SK-N-SH treated with all-trans-retinoic acid at 6 μM for 48 hours (cell line): ENCODE measurements around the gene SHCBP1L.

Experiments
- GLIS3 ChIP-seq: fragments of 250-450 bp; sonication (Bioruptor Pico); IDR thresholded peaks from 2 replicates; pipeline ENCODE4 v1.5.0; 2020; ENCODE audit warnings: mild to moderate bottlenecking, moderate library complexity
- ZC3H10 ChIP-seq: fragments of 250-450 bp; sonication (Bioruptor Pico); IDR thresholded peaks from 2 replicates; pipeline ENCODE4 v1.5.1; 2021; ENCODE audit warnings: mild to moderate bottlenecking, moderate library complexity
- ZFP30 ChIP-seq: fragments of 450-650 bp; formaldehyde crosslinking; IDR thresholded peaks from 2 replicates; pipeline ENCODE4 v1.5.0; 2022; ENCODE audit warnings: mild to moderate bottlenecking, moderate library complexity
- ZNF8 ChIP-seq: fragments of 450-650 bp; formaldehyde crosslinking; IDR thresholded peaks from 2 replicates; pipeline ENCODE4 v1.5.0; 2020; ENCODE audit warnings: mild to moderate bottlenecking, moderate library complexity
- TF ChIP-seq, protein P1 (sequence below): fragments of 250-450 bp; sonication (Bioruptor Pico); IDR thresholded peaks from 2 replicates; pipeline ENCODE4 v1.8.0; 2021; ENCODE audit warnings: low read depth, mild to moderate bottlenecking, moderate library complexity, borderline replicate concordance
- TF ChIP-seq, protein P2 (sequence below): fragments of 250-450 bp; sonication (Bioruptor Pico); IDR thresholded peaks from 2 replicates; pipeline ENCODE4 v1.5.1; 2021; ENCODE audit warnings: mild to moderate bottlenecking, moderate library complexity

DNA sequence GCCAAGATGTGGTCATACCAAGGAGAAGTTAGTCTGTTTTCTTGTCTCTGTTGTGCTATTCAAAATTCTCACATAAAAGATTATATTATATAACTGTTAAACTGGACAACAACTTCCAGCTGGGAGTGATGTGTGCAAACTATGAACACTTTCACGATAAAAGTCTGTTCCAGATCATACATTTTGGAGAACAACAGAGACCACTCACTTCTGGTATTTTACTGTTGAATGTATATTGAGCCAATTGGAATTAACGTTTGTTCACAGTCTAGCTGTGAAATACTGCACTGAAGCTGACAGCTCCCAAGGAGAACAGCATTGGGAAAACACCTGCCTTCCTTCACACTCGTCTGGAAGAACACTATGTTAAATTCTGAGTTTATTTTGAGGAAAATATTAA lies 860 bp upstream of the SHCBP1L start:
- no peak for TF ChIP-seq ZFP30
- TF ChIP-seq ZNF8 (CRISPR knock-in tag): no peak
- TF ChIP-seq, protein P1, sequence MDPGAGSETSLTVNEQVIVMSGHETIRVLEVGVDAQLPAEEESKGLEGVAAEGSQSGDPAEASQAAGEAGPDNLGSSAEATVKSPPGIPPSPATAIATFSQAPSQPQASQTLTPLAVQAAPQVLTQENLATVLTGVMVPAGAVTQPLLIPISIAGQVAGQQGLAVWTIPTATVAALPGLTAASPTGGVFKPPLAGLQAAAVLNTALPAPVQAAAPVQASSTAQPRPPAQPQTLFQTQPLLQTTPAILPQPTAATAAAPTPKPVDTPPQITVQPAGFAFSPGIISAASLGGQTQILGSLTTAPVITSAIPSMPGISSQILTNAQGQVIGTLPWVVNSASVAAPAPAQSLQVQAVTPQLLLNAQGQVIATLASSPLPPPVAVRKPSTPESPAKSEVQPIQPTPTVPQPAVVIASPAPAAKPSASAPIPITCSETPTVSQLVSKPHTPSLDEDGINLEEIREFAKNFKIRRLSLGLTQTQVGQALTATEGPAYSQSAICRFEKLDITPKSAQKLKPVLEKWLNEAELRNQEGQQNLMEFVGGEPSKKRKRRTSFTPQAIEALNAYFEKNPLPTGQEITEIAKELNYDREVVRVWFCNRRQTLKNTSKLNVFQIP (CRISPR knock-in tag): no peak
- TF ChIP-seq, protein P2, sequence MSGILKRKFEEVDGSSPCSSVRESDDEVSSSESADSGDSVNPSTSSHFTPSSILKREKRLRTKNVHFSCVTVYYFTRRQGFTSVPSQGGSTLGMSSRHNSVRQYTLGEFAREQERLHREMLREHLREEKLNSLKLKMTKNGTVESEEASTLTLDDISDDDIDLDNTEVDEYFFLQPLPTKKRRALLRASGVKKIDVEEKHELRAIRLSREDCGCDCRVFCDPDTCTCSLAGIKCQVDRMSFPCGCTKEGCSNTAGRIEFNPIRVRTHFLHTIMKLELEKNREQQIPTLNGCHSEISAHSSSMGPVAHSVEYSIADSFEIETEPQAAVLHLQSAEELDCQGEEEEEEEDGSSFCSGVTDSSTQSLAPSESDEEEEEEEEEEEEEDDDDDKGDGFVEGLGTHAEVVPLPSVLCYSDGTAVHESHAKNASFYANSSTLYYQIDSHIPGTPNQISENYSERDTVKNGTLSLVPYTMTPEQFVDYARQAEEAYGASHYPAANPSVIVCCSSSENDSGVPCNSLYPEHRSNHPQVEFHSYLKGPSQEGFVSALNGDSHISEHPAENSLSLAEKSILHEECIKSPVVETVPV: no peak
- TF ChIP-seq ZC3H10 (CRISPR knock-in tag): no peak
- no peak for TF ChIP-seq GLIS3
